GM21528 (cell line): ENCODE measurements around the gene IZUMO2.
"Not testable (repeated sequence)": the region's sequence is repeated elsewhere in the genome, so short reads cannot be mapped to it uniquely, and the experiment has no call there.

Experiments
- ATAC-seq: cut with Tn5 transposase; IDR thresholded peaks from one replicate; pipeline ENCODE4 v1.9.1; 2021; ENCODE audit warnings: mild to moderate bottlenecking, moderate library complexity; ENCODE audit not compliant: unreplicated experiment, low FRiP score

IZUMO2 gene

GRCh38 chr19:50140118-50140845 is 22.8 kb downstream of the IZUMO2 start:
- not testable (repeated sequence) for ATAC-seq

GRCh38 chr19:50136603-50137365 is 26.3 kb downstream of the IZUMO2 start:
- ATAC-seq = not testable (repeated sequence)

GRCh38 chr19:50135856-50136602 is 27.1 kb downstream of the IZUMO2 start:
- not testable (repeated sequence) for ATAC-seq

- ATAC-seq = not testable (repeated sequence)
Measured at GRCh38 chr19:50134777-50135719, 28.0 kb downstream of the IZUMO2 start.

- ATAC-seq = not testable (repeated sequence)
Measured at GRCh38 chr19:50133518-50134492, 29.3 kb downstream of the IZUMO2 start.

GRCh38 chr19:50104012-50104411 is 59.1 kb downstream of the IZUMO2 start:
- ATAC-seq = not testable (repeated sequence)

- ATAC-seq = not testable (repeated sequence)
Measured at GRCh38 chr19:50103405-50103804, 59.7 kb downstream of the IZUMO2 start.
